Peyer's patch (tissue), 4 donors: Measurements from ENCODE around the gene EVI2B.

Experiments
- POLR2A ChIP-seq, 2 donors: fragments of 450-650 bp; IDR thresholded peaks; one replicate each; pipeline ENCODE4 v1.5.1; 2017; ENCODE audit warnings: antibody characterized with exemption in 2 of 2, mild to moderate bottlenecking in 2 of 2, moderate library complexity in 2 of 2
- TF ChIP-seq, protein P1 (sequence below), 6 experiments: fragments of 450-650 bp in 4 of 6; fragments of 200-600 bp in 2 of 6; sonication (generic) in 1 of 6; IDR thresholded peaks; one replicate each; pipeline ENCODE4 v1.5.1; 2017 to 2019; ENCODE audit warnings: antibody characterized with exemption in 6 of 6, mild to moderate bottlenecking in 3 of 6, moderate library complexity in 1 of 6

- TF ChIP-seq, protein P1, sequence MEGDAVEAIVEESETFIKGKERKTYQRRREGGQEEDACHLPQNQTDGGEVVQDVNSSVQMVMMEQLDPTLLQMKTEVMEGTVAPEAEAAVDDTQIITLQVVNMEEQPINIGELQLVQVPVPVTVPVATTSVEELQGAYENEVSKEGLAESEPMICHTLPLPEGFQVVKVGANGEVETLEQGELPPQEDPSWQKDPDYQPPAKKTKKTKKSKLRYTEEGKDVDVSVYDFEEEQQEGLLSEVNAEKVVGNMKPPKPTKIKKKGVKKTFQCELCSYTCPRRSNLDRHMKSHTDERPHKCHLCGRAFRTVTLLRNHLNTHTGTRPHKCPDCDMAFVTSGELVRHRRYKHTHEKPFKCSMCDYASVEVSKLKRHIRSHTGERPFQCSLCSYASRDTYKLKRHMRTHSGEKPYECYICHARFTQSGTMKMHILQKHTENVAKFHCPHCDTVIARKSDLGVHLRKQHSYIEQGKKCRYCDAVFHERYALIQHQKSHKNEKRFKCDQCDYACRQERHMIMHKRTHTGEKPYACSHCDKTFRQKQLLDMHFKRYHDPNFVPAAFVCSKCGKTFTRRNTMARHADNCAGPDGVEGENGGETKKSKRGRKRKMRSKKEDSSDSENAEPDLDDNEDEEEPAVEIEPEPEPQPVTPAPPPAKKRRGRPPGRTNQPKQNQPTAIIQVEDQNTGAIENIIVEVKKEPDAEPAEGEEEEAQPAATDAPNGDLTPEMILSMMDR (IDR thresholded peaks at IDR 0.05) = no peak
- no peak for TF ChIP-seq POLR2A (IDR thresholded peaks at IDR 0.05)
These were observed 44.3 kb downstream of the EVI2B start for GRCh38 chr17:31269578-31269983.
